GM23338 (cell line): ENCODE results near the gene LAMA1. TPM values are rescaled to one million over a fixed set of nuclear protein-coding genes. Genes with fewer than 3 reads are reported as not detected.

Experiments
- ATAC-seq: fragments of 200-7000 bp; cut with Tn5 transposase; 3 replicates; pipeline ENCODE4 v1.9.1; 2020
- DNase-seq: peaks from one replicate; pipeline ENCODE4 v3.0.0-alpha.2; 2015; ENCODE audit warnings: low spot score
- H2AFZ ChIP-seq: fragments of 200-600 bp; sonication (generic); 2 replicates; pipeline ENCODE4 v1.8.0; 2016; ENCODE audit warnings: antibody characterized with exemption, mild to moderate bottlenecking, moderate library complexity
- H3F3A ChIP-seq: fragments of 200-600 bp; sonication (generic); replicated peaks from 2 replicates; pipeline ENCODE4 v1.8.0; 2017; ENCODE audit warnings: antibody characterized with exemption, mixed run types, low read depth
- H3K27ac ChIP-seq: fragments of 200-600 bp; sonication (generic); 2 replicates; pipeline ENCODE4 v1.6.1; 2016; ENCODE audit warnings: low read depth
- H3K27me3 ChIP-seq: fragments of 200-600 bp; sonication (generic); 2 replicates; pipeline ENCODE4 v1.8.0; 2016; ENCODE audit warnings: mild to moderate bottlenecking, mixed run types, moderate library complexity; ENCODE audit not compliant: insufficient read depth
- H3K36me3 ChIP-seq: fragments of 200-600 bp; sonication (generic); 2 replicates; pipeline ENCODE4 v1.8.0; 2016; ENCODE audit warnings: mild to moderate bottlenecking; ENCODE audit not compliant: insufficient read depth
- H3K4me1 ChIP-seq: fragments of 200-600 bp; sonication (generic); 2 replicates; pipeline ENCODE4 v1.8.0; 2016; ENCODE audit warnings: mild to moderate bottlenecking, moderate library complexity; ENCODE audit not compliant: insufficient read depth
- H3K4me2 ChIP-seq: fragments of 200-600 bp; sonication (generic); 2 replicates; pipeline ENCODE4 v1.7.1; 2017; ENCODE audit warnings: mixed run types
- H3K4me3 ChIP-seq: fragments of 200-600 bp; sonication (generic); 2 replicates; pipeline ENCODE4 v1.6.1; 2016; ENCODE audit warnings: mixed run types
- H3K79me2 ChIP-seq: fragments of 200-600 bp; sonication (generic); replicated peaks from 2 replicates; pipeline ENCODE4 v1.8.0; 2017; ENCODE audit warnings: mild to moderate bottlenecking; ENCODE audit not compliant: insufficient read depth
- H3K9me2 ChIP-seq: fragments of 200-600 bp; sonication (generic); 2 replicates; pipeline ENCODE4 v1.8.0; 2017; ENCODE audit not compliant: insufficient read depth
- H4K20me1 ChIP-seq: fragments of 200-600 bp; sonication (generic); replicated peaks from 2 replicates; pipeline ENCODE4 v1.8.0; 2017; ENCODE audit warnings: mild to moderate bottlenecking; ENCODE audit not compliant: insufficient read depth
- H3K27ac Mint-ChIP-seq: 2 replicates; pipeline ENCODE4 v1.8.0; 2020; ENCODE audit warnings: inconsistent platforms, mild to moderate bottlenecking, moderate library complexity, mixed read lengths
- H3K27me3 Mint-ChIP-seq: 3 replicates; pipeline ENCODE4 v1.8.0; 2022; ENCODE audit warnings: low read depth, mild to moderate bottlenecking, moderate library complexity, mixed read lengths, inconsistent platforms; ENCODE audit not compliant: insufficient read depth, poor library complexity
- H3K36me3 Mint-ChIP-seq: 3 replicates; pipeline ENCODE4 v1.8.0; 2021; ENCODE audit warnings: low read depth, mild to moderate bottlenecking, inconsistent platforms, moderate library complexity, mixed read lengths
- H3K4me1 Mint-ChIP-seq: 3 replicates; pipeline ENCODE4 v1.8.0; 2020; ENCODE audit warnings: mild to moderate bottlenecking, inconsistent platforms, mixed read lengths
- H3K4me3 Mint-ChIP-seq: 3 replicates; pipeline ENCODE4 v1.8.0; 2021; ENCODE audit warnings: moderate library complexity, mild to moderate bottlenecking, inconsistent platforms, mixed read lengths
- H3K9me3 Mint-ChIP-seq: 3 replicates; pipeline ENCODE4 v1.8.0; 2020; ENCODE audit warnings: moderate library complexity, mild to moderate bottlenecking, inconsistent platforms, mixed read lengths
- CREB1 ChIP-seq: fragments of 250-450 bp; sonication (Bioruptor Pico); IDR thresholded peaks from 2 replicates; pipeline ENCODE4 v1.5.0; 2020; ENCODE audit warnings: low read depth, mild to moderate bottlenecking, moderate library complexity
- ETS1 ChIP-seq: IDR thresholded peaks from 2 replicates; pipeline ENCODE4 v1.6.1; 2016; ENCODE audit warnings: antibody characterized with exemption
- EZH2 ChIP-seq: fragments of 200-600 bp; sonication (generic); IDR thresholded peaks from one replicate; pipeline ENCODE4 v1.8.0; 2017; ENCODE audit warnings: antibody characterized with exemption, mild to moderate bottlenecking, low read depth; ENCODE audit not compliant: unreplicated experiment
- EZH2phosphoT487 ChIP-seq: fragments of 200-600 bp; sonication (generic); IDR thresholded peaks from one replicate; pipeline ENCODE4 v1.8.1; 2018; ENCODE audit warnings: antibody characterized with exemption; ENCODE audit not compliant: unreplicated experiment
- JUNB ChIP-seq: IDR thresholded peaks from one replicate; pipeline ENCODE4 v1.6.1; 2016; ENCODE audit warnings: antibody characterized with exemption; ENCODE audit not compliant: unreplicated experiment
- NANOG ChIP-seq: IDR thresholded peaks from 2 replicates; pipeline ENCODE4 v1.6.1; 2016; ENCODE audit warnings: antibody characterized with exemption, borderline replicate concordance
- STAT1 ChIP-seq: IDR thresholded peaks from one replicate; pipeline ENCODE4 v1.6.1; 2016; ENCODE audit warnings: antibody characterized with exemption; ENCODE audit not compliant: unreplicated experiment
- ZNF114 ChIP-seq: fragments of 250-450 bp; sonication (Bioruptor Pico); IDR thresholded peaks from 2 replicates; pipeline ENCODE4 v1.5.0; 2020; ENCODE audit warnings: mild to moderate bottlenecking, moderate library complexity
- polyA plus RNA-seq: library from polyadenylated mRNA; unstranded; fragments of >200 nt; fragmentation: Nextera tagmentation; extraction: Ambion mirVana; gene quantifications from 2 replicates; pipeline ENCODE4 v1.2.1, GENCODE V29; 2016
- total RNA-seq: library from RNA; depleted of rRNA; stranded (reverse); fragments of >200 nt; shearing (Covaris generic); gene quantifications from 2 replicates; pipeline ENCODE4 v1.2.3, GENCODE V29; 2014
- TF ChIP-seq, protein P1 (sequence below): fragments of 250-450 bp; sonication (Bioruptor Pico); IDR thresholded peaks from 2 replicates; pipeline ENCODE4 v1.5.0; 2020; ENCODE audit warnings: mild to moderate bottlenecking, moderate library complexity
- TF ChIP-seq, protein P2 (sequence below), 2 experiments: fragments of 200-600 bp in 1 of 2; sonication (generic) in 1 of 2; conservative IDR thresholded peaks; 2 replicates each; pipeline versions ENCODE4 v1.5.1 to v1.6.1; 2016 to 2017; ENCODE audit warnings: antibody characterized with exemption in 2 of 2, low read depth in 2 of 2, mild to moderate bottlenecking in 2 of 2, moderate library complexity in 1 of 2

The LAMA1 gene
- total and polyA plus RNA-seq, 2 experiments from 2014 or later: 14.8 to 52.3 TPM

GRCh38 chr18:7064346-7064745, 53.3 kb downstream of the LAMA1 start:
- H3F3A ChIP-seq: no peaks in the 10 kb centered on the region
- Mint-ChIP-seq H3K27ac (no peak overlapping the region), H3K27me3 (no peaks in the 10 kb centered on the region), H3K36me3 (no peaks in the 10 kb centered on the region), H3K4me3 (no peak overlapping the region), H3K9me3 (no peaks in the 10 kb centered on the region), H3K4me1 (peaks cover 4% of the 10 kb centered on the region; the same call in 2 of the 3 replicates)
- DNase-seq: no peak
- H3K4me2 ChIP-seq: no peak overlapping the region
- H3K36me3 ChIP-seq: no peaks in the 10 kb centered on the region
- TF ChIP-seq, protein P1, sequence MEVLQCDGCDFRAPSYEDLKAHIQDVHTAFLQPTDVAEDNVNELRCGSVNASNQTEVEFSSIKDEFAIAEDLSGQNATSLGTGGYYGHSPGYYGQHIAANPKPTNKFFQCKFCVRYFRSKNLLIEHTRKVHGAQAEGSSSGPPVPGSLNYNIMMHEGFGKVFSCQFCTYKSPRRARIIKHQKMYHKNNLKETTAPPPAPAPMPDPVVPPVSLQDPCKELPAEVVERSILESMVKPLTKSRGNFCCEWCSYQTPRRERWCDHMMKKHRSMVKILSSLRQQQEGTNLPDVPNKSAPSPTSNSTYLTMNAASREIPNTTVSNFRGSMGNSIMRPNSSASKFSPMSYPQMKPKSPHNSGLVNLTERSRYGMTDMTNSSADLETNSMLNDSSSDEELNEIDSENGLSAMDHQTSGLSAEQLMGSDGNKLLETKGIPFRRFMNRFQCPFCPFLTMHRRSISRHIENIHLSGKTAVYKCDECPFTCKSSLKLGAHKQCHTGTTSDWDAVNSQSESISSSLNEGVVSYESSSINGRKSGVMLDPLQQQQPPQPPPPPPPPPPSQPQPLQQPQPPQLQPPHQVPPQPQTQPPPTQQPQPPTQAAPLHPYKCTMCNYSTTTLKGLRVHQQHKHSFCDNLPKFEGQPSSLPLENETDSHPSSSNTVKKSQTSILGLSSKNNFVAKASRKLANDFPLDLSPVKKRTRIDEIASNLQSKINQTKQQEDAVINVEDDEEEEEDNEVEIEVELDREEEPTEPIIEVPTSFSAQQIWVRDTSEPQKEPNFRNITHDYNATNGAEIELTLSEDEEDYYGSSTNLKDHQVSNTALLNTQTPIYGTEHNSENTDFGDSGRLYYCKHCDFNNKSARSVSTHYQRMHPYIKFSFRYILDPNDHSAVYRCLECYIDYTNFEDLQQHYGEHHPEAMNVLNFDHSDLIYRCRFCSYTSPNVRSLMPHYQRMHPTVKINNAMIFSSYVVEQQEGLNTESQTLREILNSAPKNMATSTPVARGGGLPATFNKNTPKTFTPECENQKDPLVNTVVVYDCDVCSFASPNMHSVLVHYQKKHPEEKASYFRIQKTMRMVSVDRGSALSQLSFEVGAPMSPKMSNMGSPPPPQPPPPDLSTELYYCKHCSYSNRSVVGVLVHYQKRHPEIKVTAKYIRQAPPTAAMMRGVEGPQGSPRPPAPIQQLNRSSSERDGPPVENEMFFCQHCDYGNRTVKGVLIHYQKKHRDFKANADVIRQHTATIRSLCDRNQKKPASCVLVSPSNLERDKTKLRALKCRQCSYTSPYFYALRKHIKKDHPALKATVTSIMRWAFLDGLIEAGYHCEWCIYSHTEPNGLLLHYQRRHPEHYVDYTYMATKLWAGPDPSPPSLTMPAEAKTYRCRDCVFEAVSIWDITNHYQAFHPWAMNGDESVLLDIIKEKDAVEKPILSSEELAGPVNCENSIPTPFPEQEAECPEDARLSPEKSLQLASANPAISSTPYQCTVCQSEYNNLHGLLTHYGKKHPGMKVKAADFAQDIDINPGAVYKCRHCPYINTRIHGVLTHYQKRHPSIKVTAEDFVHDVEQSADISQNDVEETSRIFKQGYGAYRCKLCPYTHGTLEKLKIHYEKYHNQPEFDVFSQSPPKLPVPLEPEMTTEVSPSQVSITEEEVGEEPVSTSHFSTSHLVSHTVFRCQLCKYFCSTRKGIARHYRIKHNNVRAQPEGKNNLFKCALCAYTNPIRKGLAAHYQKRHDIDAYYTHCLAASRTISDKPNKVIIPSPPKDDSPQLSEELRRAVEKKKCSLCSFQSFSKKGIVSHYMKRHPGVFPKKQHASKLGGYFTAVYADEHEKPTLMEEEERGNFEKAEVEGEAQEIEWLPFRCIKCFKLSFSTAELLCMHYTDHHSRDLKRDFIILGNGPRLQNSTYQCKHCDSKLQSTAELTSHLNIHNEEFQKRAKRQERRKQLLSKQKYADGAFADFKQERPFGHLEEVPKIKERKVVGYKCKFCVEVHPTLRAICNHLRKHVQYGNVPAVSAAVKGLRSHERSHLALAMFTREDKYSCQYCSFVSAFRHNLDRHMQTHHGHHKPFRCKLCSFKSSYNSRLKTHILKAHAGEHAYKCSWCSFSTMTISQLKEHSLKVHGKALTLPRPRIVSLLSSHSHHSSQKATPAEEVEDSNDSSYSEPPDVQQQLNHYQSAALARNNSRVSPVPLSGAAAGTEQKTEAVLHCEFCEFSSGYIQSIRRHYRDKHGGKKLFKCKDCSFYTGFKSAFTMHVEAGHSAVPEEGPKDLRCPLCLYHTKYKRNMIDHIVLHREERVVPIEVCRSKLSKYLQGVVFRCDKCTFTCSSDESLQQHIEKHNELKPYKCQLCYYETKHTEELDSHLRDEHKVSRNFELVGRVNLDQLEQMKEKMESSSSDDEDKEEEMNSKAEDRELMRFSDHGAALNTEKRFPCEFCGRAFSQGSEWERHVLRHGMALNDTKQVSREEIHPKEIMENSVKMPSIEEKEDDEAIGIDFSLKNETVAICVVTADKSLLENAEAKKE (CRISPR knock-in tag): no peak
- TF ChIP-seq STAT1 (no peak), JUNB (no peak)
- no peak overlapping the region for H3K27ac ChIP-seq
- no peaks in the 10 kb centered on the region for H4K20me1 ChIP-seq
- H3K79me2 ChIP-seq: no peaks in the 10 kb centered on the region
- ATAC-seq: no peak
- no peak overlapping the region for H3K4me3 ChIP-seq
- no peaks in the 10 kb centered on the region for H3K9me2 ChIP-seq
- H2AFZ ChIP-seq: no peak overlapping the region
- H3K4me1 ChIP-seq: no peaks in the 10 kb centered on the region
- no peaks in the 10 kb centered on the region for H3K27me3 ChIP-seq

DNA sequence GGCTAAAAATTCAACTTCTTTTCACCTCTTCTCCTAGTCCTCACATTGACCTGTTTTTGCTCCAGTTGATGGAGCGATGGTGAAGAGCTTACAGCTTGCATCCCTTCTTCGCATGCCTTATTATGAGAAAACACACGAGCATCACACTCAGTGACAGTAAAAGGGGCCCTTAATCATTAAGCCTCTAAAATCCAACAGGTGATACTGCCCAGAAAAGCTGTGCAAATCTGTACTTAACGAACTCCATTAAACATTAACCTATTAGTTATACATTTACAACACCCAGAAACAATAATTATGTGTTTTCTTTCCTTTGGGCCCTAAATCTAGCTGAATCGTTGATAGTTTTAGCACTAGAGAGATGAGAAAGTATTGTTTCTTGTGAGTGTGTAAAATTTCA, 54.8 kb downstream of the LAMA1 start:
- no peaks in the 10 kb centered on the region for H3F3A ChIP-seq
- no peaks in the 10 kb centered on the region for H3K4me1 ChIP-seq
- no peaks in the 10 kb centered on the region for H3K27me3 Mint-ChIP-seq
- no peaks in the 10 kb centered on the region for H3K36me3 Mint-ChIP-seq
- no peaks in the 10 kb centered on the region for H3K27me3 ChIP-seq
- no peak overlapping the region for H3K4me3 Mint-ChIP-seq
- no peak overlapping the region for H3K4me3 ChIP-seq
- H3K27ac Mint-ChIP-seq: no peak overlapping the region
- DNase-seq: no peak
- no peak for ATAC-seq
- H3K9me3 Mint-ChIP-seq: no peaks in the 10 kb centered on the region
- H3K4me2 ChIP-seq: no peak overlapping the region
- H3K27ac ChIP-seq: no peak overlapping the region
- no peaks in the 10 kb centered on the region for H3K36me3 ChIP-seq
- H4K20me1 ChIP-seq: peaks cover 2% of the 10 kb centered on the region; the same call in 1 of the 2 replicates
- no peaks in the 10 kb centered on the region for H3K79me2 ChIP-seq
- no peak overlapping the region for H2AFZ ChIP-seq
- H3K4me1 Mint-ChIP-seq: no peaks in the 10 kb centered on the region; the same call in 2 of the 3 replicates
- no peaks in the 10 kb centered on the region for H3K9me2 ChIP-seq
- no peak for TF ChIP-seq NANOG
- TF ChIP-seq JUNB: no peak
- TF ChIP-seq, protein P2, sequence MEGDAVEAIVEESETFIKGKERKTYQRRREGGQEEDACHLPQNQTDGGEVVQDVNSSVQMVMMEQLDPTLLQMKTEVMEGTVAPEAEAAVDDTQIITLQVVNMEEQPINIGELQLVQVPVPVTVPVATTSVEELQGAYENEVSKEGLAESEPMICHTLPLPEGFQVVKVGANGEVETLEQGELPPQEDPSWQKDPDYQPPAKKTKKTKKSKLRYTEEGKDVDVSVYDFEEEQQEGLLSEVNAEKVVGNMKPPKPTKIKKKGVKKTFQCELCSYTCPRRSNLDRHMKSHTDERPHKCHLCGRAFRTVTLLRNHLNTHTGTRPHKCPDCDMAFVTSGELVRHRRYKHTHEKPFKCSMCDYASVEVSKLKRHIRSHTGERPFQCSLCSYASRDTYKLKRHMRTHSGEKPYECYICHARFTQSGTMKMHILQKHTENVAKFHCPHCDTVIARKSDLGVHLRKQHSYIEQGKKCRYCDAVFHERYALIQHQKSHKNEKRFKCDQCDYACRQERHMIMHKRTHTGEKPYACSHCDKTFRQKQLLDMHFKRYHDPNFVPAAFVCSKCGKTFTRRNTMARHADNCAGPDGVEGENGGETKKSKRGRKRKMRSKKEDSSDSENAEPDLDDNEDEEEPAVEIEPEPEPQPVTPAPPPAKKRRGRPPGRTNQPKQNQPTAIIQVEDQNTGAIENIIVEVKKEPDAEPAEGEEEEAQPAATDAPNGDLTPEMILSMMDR (conservative IDR thresholded peaks at IDR 0.05; ENCODE audit: low read depth in 2 of 2): no peak
- no peak for TF ChIP-seq ETS1
- TF ChIP-seq ZNF114: no peak
- TF ChIP-seq EZH2phosphoT487: no peak
- no peak for TF ChIP-seq CREB1 (CRISPR knock-in tag)
- no peak for TF ChIP-seq EZH2
